ENCODE measurements around the gene MSI2.

The MSI2 gene

GRCh38 chr17:57539529-57540301 is 283.4 kb downstream of the MSI2 start:
- Histone ChIP-seq H3K27ac (ENCODE audit: low read depth, low read length) (no peak overlapping the region), H3K9me3 (ENCODE audit: control insufficient read depth, insufficient read depth, low read length) (no peaks in the 10 kb centered on the region), H3K4me1 (ENCODE audit: control insufficient read depth, low read length) (peaks cover 35% of the 10 kb centered on the region), H3K36me3 (ENCODE audit: control insufficient read depth, low read length) (0 out of 2 replicates have a peak, but pooled peaks cover 4% of the 10 kb centered on the region), H4K20me1 (ENCODE audit: control insufficient read depth, insufficient read depth, low read depth, low read length) (no peaks in the 10 kb centered on the region), H3K4me2 (ENCODE audit: low read length) (no peak overlapping the region), H3F3A (ENCODE audit: control insufficient read depth, insufficient read depth) (peaks cover 10% of the 10 kb centered on the region), H3K27me3 (ENCODE audit: control insufficient read depth, low read length) (no peaks in the 10 kb centered on the region), H3K4me3 (ENCODE audit: low read length) (no peak overlapping the region), H3K9me2 (replicated peaks; ENCODE audit: control insufficient read depth, low read length) (no peaks in the 10 kb centered on the region), H3K79me2 (ENCODE audit: control insufficient read depth, low read length) (peaks cover 20% of the 10 kb centered on the region)
- TF ChIP-seq, protein P1, sequence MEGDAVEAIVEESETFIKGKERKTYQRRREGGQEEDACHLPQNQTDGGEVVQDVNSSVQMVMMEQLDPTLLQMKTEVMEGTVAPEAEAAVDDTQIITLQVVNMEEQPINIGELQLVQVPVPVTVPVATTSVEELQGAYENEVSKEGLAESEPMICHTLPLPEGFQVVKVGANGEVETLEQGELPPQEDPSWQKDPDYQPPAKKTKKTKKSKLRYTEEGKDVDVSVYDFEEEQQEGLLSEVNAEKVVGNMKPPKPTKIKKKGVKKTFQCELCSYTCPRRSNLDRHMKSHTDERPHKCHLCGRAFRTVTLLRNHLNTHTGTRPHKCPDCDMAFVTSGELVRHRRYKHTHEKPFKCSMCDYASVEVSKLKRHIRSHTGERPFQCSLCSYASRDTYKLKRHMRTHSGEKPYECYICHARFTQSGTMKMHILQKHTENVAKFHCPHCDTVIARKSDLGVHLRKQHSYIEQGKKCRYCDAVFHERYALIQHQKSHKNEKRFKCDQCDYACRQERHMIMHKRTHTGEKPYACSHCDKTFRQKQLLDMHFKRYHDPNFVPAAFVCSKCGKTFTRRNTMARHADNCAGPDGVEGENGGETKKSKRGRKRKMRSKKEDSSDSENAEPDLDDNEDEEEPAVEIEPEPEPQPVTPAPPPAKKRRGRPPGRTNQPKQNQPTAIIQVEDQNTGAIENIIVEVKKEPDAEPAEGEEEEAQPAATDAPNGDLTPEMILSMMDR (IDR thresholded peaks at IDR 0.05; ENCODE audit: low read depth, low read length, poor library complexity, severe bottlenecking) = no peak
- no peak for TF ChIP-seq EZH2phosphoT487 (IDR thresholded peaks at IDR 0.05; ENCODE audit: borderline replicate concordance, low read length)

DNA sequence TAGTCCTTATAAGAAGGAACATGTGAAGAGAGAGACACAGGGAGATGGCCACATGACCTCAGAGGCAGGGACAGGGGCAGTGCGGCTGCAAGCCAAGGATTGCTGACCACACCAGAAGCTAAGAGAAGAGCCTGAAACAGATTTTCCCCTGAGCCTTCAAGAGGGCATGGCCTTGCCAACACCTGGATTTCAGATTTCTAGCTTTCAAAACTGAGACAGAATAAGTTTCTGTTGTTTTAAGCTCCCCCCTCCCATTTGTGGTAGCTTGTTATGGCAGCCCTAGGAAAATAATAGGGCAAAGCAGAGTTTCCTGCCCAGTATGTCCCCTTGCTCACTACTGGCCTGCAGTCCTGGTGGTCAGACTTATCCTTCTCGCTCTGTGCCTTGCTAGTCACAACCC is 284.3 kb downstream of the MSI2 start:
- no peaks in the 10 kb centered on the region for H3K9me3 ChIP-seq (ENCODE audit: control insufficient read depth, insufficient read depth, low read length)
- no peaks in the 10 kb centered on the region for H4K20me1 ChIP-seq (ENCODE audit: control insufficient read depth, insufficient read depth, low read depth, low read length)
- no peaks in the 10 kb centered on the region for H3K27me3 ChIP-seq (ENCODE audit: control insufficient read depth, low read length)
- H3F3A ChIP-seq (ENCODE audit: control insufficient read depth, insufficient read depth) = peaks cover 14% of the 10 kb centered on the region
- H3K4me2 ChIP-seq (ENCODE audit: low read length) = no peak overlapping the region
- TF ChIP-seq EZH2phosphoT487 (IDR thresholded peaks at IDR 0.05; ENCODE audit: borderline replicate concordance, low read length) = no peak
- TF ChIP-seq, protein P1 (IDR thresholded peaks at IDR 0.05; ENCODE audit: low read depth, low read length, poor library complexity, severe bottlenecking) = no peak
- 0 out of 2 replicates have a peak, but pooled peaks cover 4% of the 10 kb centered on the region for H3K36me3 ChIP-seq (ENCODE audit: control insufficient read depth, low read length)
- H3K79me2 ChIP-seq (ENCODE audit: control insufficient read depth, low read length) = peaks cover 29% of the 10 kb centered on the region
- no peaks in the 10 kb centered on the region for H3K9me2 ChIP-seq (replicated peaks; ENCODE audit: control insufficient read depth, low read length)
- H3K27ac ChIP-seq (ENCODE audit: low read depth, low read length) = no peak overlapping the region
- H3K4me3 ChIP-seq (ENCODE audit: low read length) = no peak overlapping the region
- H3K4me1 ChIP-seq (ENCODE audit: control insufficient read depth, low read length) = peaks cover 44% of the 10 kb centered on the region

GRCh38 chr17:57541049-57541448 is 284.7 kb downstream of the MSI2 start:
- H3K27ac ChIP-seq (ENCODE audit: low read depth, low read length) = no peak overlapping the region
- H3K79me2 ChIP-seq (ENCODE audit: control insufficient read depth, low read length) = peaks cover 29% of the 10 kb centered on the region

More at GRCh38 chr17:57541049-57541448, 284.7 kb downstream of the MSI2 start:
- Histone ChIP-seq H3K9me2 (replicated peaks; ENCODE audit: control insufficient read depth, low read length) (no peaks in the 10 kb centered on the region), H3K36me3 (ENCODE audit: control insufficient read depth, low read length) (0 out of 2 replicates have a peak, but pooled peaks cover 4% of the 10 kb centered on the region), H3K4me3 (ENCODE audit: low read length) (no peak overlapping the region), H3K9me3 (ENCODE audit: control insufficient read depth, insufficient read depth, low read length) (no peaks in the 10 kb centered on the region), H3K4me1 (ENCODE audit: control insufficient read depth, low read length) (peaks cover 49% of the 10 kb centered on the region), H3F3A (ENCODE audit: control insufficient read depth, insufficient read depth) (peaks cover 14% of the 10 kb centered on the region), H3K4me2 (ENCODE audit: low read length) (no peak overlapping the region), H3K27me3 (ENCODE audit: control insufficient read depth, low read length) (no peaks in the 10 kb centered on the region), H4K20me1 (ENCODE audit: control insufficient read depth, insufficient read depth, low read depth, low read length) (no peaks in the 10 kb centered on the region)
- TF ChIP-seq, protein P1 (IDR thresholded peaks at IDR 0.05; ENCODE audit: low read depth, low read length, poor library complexity, severe bottlenecking) = no peak
- no peak for TF ChIP-seq EZH2phosphoT487 (IDR thresholded peaks at IDR 0.05; ENCODE audit: borderline replicate concordance, low read length)

Measured in DOHH2 (cell line).